Testis (tissue), 2 donors: ENCODE measurements around the gene DCLK1.

ENCODE experiments used
- POLR2A ChIP-seq: fragments of 450-650 bp; IDR thresholded peaks from one replicate; pipeline ENCODE4 v1.6.1; 2017; ENCODE audit warnings: antibody characterized with exemption, mild to moderate bottlenecking, moderate library complexity
- TF ChIP-seq, protein P1 (sequence below), 3 experiments: fragments of 450-650 bp in 2 of 3; fragments of 200-600 bp in 1 of 3; sonication (generic) in 1 of 3; IDR thresholded peaks; one replicate each; pipeline ENCODE4 v1.5.1; 2016 to 2019; ENCODE audit warnings: antibody characterized with exemption in 3 of 3, mild to moderate bottlenecking in 2 of 3, moderate library complexity in 1 of 3

DNA sequence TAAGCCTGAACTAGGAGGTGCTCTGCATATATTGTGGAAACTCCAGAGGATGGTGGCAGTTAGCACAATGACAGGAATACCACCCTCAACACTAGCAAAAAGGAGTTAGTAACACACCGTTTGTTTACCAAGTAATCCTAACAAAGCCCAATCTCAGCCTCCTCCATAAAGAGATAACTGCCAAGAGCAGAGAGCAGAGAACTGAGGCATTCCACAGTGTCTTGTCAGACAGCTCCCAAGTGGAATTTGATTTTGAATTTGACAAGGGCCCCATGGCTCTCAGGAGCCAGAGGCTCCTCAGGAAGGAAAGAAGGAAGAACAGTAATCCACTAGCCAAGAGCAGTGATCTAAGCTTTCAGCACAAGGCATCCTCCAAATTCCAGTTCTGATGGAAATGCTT lies 298.6 kb downstream of the DCLK1 start:
- TF ChIP-seq, protein P1, sequence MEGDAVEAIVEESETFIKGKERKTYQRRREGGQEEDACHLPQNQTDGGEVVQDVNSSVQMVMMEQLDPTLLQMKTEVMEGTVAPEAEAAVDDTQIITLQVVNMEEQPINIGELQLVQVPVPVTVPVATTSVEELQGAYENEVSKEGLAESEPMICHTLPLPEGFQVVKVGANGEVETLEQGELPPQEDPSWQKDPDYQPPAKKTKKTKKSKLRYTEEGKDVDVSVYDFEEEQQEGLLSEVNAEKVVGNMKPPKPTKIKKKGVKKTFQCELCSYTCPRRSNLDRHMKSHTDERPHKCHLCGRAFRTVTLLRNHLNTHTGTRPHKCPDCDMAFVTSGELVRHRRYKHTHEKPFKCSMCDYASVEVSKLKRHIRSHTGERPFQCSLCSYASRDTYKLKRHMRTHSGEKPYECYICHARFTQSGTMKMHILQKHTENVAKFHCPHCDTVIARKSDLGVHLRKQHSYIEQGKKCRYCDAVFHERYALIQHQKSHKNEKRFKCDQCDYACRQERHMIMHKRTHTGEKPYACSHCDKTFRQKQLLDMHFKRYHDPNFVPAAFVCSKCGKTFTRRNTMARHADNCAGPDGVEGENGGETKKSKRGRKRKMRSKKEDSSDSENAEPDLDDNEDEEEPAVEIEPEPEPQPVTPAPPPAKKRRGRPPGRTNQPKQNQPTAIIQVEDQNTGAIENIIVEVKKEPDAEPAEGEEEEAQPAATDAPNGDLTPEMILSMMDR (IDR thresholded peaks at IDR 0.05), result no peak
- TF ChIP-seq POLR2A, result no peak
